Inferior parietal cortex (tissue), 1 donor: ENCODE results near the gene PXDC1.
"Not testable (repeated sequence)": the region's sequence is repeated elsewhere in the genome, so short reads cannot be mapped to it uniquely, and the experiment has no call there.

Experiments used
- DNase-seq: peaks from one replicate; pipeline ENCODE4 v3.0.0-alpha.2; 2016; ENCODE audit errors: extremely low spot score

Gene PXDC1

GRCh38 chr6:3782876-3783832 lies 31.6 kb upstream of the PXDC1 start:
- no peak for DNase-seq

- DNase-seq = no peak
Observed at GRCh38 chr6:3781504-3781903, 30.0 kb upstream of the PXDC1 start.

- DNase-seq = no peak
Observed at GRCh38 chr6:3779574-3779849, 28.0 kb upstream of the PXDC1 start.

- no peak for DNase-seq
Observed at GRCh38 chr6:3778701-3779573, 27.4 kb upstream of the PXDC1 start.

GRCh38 chr6:3777730-3778461 lies 26.4 kb upstream of the PXDC1 start:
- DNase-seq = no peak

GRCh38 chr6:3776881-3777507 lies 25.5 kb upstream of the PXDC1 start:
- DNase-seq = no peak

- no peak for DNase-seq
Observed at GRCh38 chr6:3775847-3776246, 24.3 kb upstream of the PXDC1 start.

GRCh38 chr6:3775386-3775785 lies 23.9 kb upstream of the PXDC1 start:
- no peak for DNase-seq

- no peak for DNase-seq
Observed at GRCh38 chr6:3773678-3774298, 22.3 kb upstream of the PXDC1 start.

- not testable (repeated sequence) for DNase-seq
Observed at GRCh38 chr6:3772127-3772999, 20.9 kb upstream of the PXDC1 start.

- DNase-seq = no peak
Observed at GRCh38 chr6:3771407-3772011, 20.0 kb upstream of the PXDC1 start.

GRCh38 chr6:3770023-3770720 lies 18.7 kb upstream of the PXDC1 start:
- DNase-seq = no peak

GRCh38 chr6:3769610-3770009 lies 18.1 kb upstream of the PXDC1 start:
- DNase-seq = peak; percentile 15

GRCh38 chr6:3768502-3768901 lies 17.0 kb upstream of the PXDC1 start:
- DNase-seq = no peak

GRCh38 chr6:3767483-3767882 lies 16.0 kb upstream of the PXDC1 start:
- not testable (repeated sequence) for DNase-seq

- DNase-seq = no peak
Observed at GRCh38 chr6:3766214-3766613, 14.7 kb upstream of the PXDC1 start.

- DNase-seq = no peak
Observed at GRCh38 chr6:3765415-3765814, 13.9 kb upstream of the PXDC1 start.

GRCh38 chr6:3764516-3765335 lies 13.2 kb upstream of the PXDC1 start:
- no peak for DNase-seq
